SK-N-SH treated with all-trans-retinoic acid at 6 μM for 48 hours (cell line): ENCODE data around the gene GCNT3.

ENCODE experiments used
- ATAC-seq: fragments of 200-7000 bp; cut with Tn5 transposase; 3 replicates; pipeline ENCODE4 v1.9.1; 2020; ENCODE audit warnings: mild to moderate bottlenecking, moderate library complexity
- ARNTL ChIP-seq: fragments of 450-650 bp; formaldehyde crosslinking; IDR thresholded peaks from 2 replicates; pipeline ENCODE4 v1.5.0; 2020; ENCODE audit warnings: low read depth, mild to moderate bottlenecking, moderate library complexity, borderline replicate concordance
- BACH2 ChIP-seq: fragments of 250-450 bp; sonication (Bioruptor Pico); IDR thresholded peaks from 2 replicates; pipeline ENCODE4 v1.9.0; 2021; ENCODE audit warnings: mild to moderate bottlenecking, borderline replicate concordance
- GLIS3 ChIP-seq: fragments of 250-450 bp; sonication (Bioruptor Pico); IDR thresholded peaks from 2 replicates; pipeline ENCODE4 v1.5.0; 2020; ENCODE audit warnings: mild to moderate bottlenecking, moderate library complexity
- ISL1 ChIP-seq: fragments of 250-450 bp; sonication (Bioruptor Pico); IDR thresholded peaks from 2 replicates; pipeline ENCODE4 v2.1.2; 2022; ENCODE audit warnings: mild to moderate bottlenecking, moderate library complexity
- OSR1 ChIP-seq: fragments of 250-450 bp; sonication (Bioruptor Pico); IDR thresholded peaks from 2 replicates; pipeline ENCODE4 v1.8.0; 2022; ENCODE audit warnings: moderate library complexity, mild to moderate bottlenecking, inconsistent platforms
- SNAI2 ChIP-seq: fragments of 250-450 bp; sonication (Bioruptor Pico); IDR thresholded peaks from 2 replicates; pipeline ENCODE4 v1.5.0; 2020; ENCODE audit warnings: mild to moderate bottlenecking, moderate library complexity
- TCF4 ChIP-seq: fragments of 250-450 bp; sonication (Bioruptor Pico); IDR thresholded peaks from 2 replicates; pipeline ENCODE4 v1.8.0; 2021; ENCODE audit warnings: mild to moderate bottlenecking, moderate library complexity, borderline replicate concordance
- TOX ChIP-seq: fragments of 250-450 bp; sonication (Bioruptor Pico); IDR thresholded peaks from 2 replicates; pipeline ENCODE4 v1.8.0; 2021; ENCODE audit warnings: mild to moderate bottlenecking, moderate library complexity, borderline replicate concordance
- ZC3H10 ChIP-seq: fragments of 250-450 bp; sonication (Bioruptor Pico); IDR thresholded peaks from 2 replicates; pipeline ENCODE4 v1.5.1; 2021; ENCODE audit warnings: mild to moderate bottlenecking, moderate library complexity
- ZFP3 ChIP-seq: fragments of 250-450 bp; sonication (Bioruptor Pico); IDR thresholded peaks from 2 replicates; pipeline ENCODE4 v1.5.0; 2020; ENCODE audit warnings: mild to moderate bottlenecking, moderate library complexity
- ZFP30 ChIP-seq: fragments of 450-650 bp; formaldehyde crosslinking; IDR thresholded peaks from 2 replicates; pipeline ENCODE4 v1.5.0; 2022; ENCODE audit warnings: mild to moderate bottlenecking, moderate library complexity
- ZNF70 ChIP-seq: fragments of 450-650 bp; formaldehyde crosslinking; IDR thresholded peaks from 2 replicates; pipeline ENCODE4 v1.5.0; 2020; ENCODE audit warnings: mild to moderate bottlenecking, moderate library complexity
- ZNF8 ChIP-seq: fragments of 450-650 bp; formaldehyde crosslinking; IDR thresholded peaks from 2 replicates; pipeline ENCODE4 v1.5.0; 2020; ENCODE audit warnings: mild to moderate bottlenecking, moderate library complexity
- TF ChIP-seq, protein P1 (sequence below): fragments of 250-450 bp; sonication (Bioruptor Pico); IDR thresholded peaks from 2 replicates; pipeline ENCODE4 v1.8.0; 2021; ENCODE audit warnings: low read depth, mild to moderate bottlenecking, moderate library complexity, borderline replicate concordance
- TF ChIP-seq, protein P2 (sequence below): fragments of 250-450 bp; sonication (Bioruptor Pico); IDR thresholded peaks from 2 replicates; pipeline ENCODE4 v1.8.0; 2020; ENCODE audit warnings: mild to moderate bottlenecking, moderate library complexity, borderline replicate concordance
- TF ChIP-seq, protein P3 (sequence below): fragments of 250-450 bp; sonication (Bioruptor Pico); IDR thresholded peaks from 2 replicates; pipeline ENCODE4 v1.5.1; 2020; ENCODE audit warnings: low read depth, mild to moderate bottlenecking, moderate library complexity
- TF ChIP-seq, protein P4 (sequence below): fragments of 250-450 bp; sonication (Bioruptor Pico); IDR thresholded peaks from 2 replicates; pipeline ENCODE4 v1.5.0; 2020; ENCODE audit warnings: mild to moderate bottlenecking, moderate library complexity

GCNT3 gene

DNA sequence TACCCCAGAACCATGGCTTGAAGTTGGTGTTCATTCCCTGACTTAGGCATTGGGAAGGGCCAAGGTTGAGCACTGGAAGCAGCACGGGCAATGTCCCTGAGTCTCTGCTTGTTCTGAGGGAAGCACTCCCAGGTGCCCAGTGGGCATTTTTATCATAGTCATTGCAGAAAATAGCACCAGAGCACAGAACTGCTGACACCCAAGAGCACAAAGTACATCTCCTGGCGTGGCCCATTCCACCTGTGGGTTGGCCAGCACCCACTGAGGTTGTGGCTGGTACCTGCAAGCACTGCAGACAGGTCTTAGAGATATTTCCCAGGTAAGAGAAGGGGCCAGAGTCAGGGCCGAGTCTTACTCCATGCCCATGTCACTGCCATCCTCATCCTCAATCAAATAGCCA lies 28.5 kb upstream of the GCNT3 start (continued):
- TF ChIP-seq, protein P1, sequence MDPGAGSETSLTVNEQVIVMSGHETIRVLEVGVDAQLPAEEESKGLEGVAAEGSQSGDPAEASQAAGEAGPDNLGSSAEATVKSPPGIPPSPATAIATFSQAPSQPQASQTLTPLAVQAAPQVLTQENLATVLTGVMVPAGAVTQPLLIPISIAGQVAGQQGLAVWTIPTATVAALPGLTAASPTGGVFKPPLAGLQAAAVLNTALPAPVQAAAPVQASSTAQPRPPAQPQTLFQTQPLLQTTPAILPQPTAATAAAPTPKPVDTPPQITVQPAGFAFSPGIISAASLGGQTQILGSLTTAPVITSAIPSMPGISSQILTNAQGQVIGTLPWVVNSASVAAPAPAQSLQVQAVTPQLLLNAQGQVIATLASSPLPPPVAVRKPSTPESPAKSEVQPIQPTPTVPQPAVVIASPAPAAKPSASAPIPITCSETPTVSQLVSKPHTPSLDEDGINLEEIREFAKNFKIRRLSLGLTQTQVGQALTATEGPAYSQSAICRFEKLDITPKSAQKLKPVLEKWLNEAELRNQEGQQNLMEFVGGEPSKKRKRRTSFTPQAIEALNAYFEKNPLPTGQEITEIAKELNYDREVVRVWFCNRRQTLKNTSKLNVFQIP = no peak
- TF ChIP-seq BACH2 = no peak

DNA sequence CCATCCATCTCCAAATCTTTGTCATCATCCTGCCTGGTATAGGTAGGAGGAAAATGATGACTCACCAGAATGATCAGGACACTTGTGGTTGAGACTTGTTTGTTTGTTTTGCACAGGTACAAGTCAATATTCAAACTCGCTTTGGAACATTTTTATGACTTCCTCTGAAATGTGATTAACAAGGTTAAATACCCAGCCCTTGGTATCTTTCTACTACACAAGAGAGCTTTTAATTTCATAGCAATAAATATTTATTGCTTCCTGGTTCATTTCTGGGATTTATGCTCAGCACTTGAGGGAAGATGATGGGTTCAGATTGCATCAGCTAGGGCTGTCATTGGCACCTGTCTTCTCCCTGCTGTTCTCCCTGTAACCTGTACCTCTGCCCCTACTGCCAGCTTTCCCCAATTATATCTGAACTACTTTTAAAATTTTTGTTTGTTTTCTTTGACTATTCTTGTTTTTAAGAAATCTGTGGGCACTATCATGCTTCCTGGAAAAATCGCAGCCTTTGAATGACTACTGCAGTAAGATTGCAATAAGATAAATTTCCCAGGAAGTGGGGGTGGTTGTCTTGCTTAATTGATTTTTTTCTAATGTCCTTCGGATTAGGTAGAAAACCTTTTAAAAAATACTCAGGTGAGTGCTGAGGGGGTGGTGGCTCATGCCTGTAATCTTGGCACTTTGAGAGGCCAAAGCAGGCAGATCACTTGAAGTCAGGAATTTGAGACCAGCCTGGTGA lies 24.3 kb upstream of the GCNT3 start:
- no peak for TF ChIP-seq GLIS3
- ATAC-seq = no peak

DNA sequence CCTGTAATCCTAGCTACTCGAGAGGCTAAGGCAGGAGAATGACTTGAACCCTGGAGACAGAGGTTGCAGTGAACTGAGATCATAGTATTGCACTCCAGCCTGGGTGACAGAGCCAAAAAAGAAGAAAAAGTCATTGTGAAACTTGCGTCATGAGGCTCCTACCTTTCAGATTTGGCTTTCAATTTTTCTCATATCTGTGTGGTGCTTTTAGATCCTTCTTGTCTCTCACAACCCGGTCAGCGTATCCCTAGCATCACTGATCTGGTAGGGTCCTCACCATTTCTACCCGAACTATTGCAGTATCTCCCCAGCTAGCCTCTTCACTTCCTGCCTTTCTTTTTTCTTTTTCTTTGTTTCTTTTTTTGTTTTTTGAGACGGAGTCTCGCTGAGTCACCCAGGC lies 21.6 kb upstream of the GCNT3 start:
- no peak for ATAC-seq
- TF ChIP-seq OSR1 (CRISPR knock-in tag) (no peak), BACH2 (no peak), ZFP3 (CRISPR knock-in tag) (no peak), SNAI2 (CRISPR knock-in tag) (no peak), TCF4 (CRISPR knock-in tag) (no peak), ZC3H10 (no peak), ZNF8 (no peak), ZNF70 (CRISPR knock-in tag) (no peak)
- TF ChIP-seq, all 23 proteins: peak for 0

DNA sequence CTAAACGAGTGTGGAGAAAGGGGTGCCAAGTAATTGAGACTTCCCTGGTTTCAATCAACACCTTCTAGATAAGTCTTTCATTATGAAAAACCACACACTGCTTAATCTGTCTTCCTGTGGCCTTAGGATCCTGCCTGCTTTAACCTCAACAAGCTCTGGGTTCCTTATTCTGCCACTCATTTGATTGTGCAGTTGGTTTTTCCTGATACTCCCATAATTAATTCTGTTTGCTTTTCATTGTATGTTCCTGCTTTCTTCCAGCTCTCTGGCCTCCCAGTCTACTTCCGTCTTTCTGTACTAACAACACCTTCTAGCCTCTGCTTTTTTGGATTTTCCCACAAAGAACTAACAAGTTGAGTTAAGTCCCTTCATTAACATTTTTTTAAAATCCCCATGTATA lies 20.2 kb upstream of the GCNT3 start:
- TF ChIP-seq, protein P2, sequence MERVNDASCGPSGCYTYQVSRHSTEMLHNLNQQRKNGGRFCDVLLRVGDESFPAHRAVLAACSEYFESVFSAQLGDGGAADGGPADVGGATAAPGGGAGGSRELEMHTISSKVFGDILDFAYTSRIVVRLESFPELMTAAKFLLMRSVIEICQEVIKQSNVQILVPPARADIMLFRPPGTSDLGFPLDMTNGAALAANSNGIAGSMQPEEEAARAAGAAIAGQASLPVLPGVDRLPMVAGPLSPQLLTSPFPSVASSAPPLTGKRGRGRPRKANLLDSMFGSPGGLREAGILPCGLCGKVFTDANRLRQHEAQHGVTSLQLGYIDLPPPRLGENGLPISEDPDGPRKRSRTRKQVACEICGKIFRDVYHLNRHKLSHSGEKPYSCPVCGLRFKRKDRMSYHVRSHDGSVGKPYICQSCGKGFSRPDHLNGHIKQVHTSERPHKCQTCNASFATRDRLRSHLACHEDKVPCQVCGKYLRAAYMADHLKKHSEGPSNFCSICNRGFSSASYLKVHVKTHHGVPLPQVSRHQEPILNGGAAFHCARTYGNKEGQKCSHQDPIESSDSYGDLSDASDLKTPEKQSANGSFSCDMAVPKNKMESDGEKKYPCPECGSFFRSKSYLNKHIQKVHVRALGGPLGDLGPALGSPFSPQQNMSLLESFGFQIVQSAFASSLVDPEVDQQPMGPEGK (CRISPR knock-in tag) = no peak
- TF ChIP-seq ZFP30 (CRISPR knock-in tag) (no peak), TCF4 (CRISPR knock-in tag) (no peak), TOX (CRISPR knock-in tag) (no peak), ARNTL (CRISPR knock-in tag) (no peak), ISL1 (no peak), ZNF8 (no peak), SNAI2 (CRISPR knock-in tag) (no peak)
- TF ChIP-seq, protein P3, sequence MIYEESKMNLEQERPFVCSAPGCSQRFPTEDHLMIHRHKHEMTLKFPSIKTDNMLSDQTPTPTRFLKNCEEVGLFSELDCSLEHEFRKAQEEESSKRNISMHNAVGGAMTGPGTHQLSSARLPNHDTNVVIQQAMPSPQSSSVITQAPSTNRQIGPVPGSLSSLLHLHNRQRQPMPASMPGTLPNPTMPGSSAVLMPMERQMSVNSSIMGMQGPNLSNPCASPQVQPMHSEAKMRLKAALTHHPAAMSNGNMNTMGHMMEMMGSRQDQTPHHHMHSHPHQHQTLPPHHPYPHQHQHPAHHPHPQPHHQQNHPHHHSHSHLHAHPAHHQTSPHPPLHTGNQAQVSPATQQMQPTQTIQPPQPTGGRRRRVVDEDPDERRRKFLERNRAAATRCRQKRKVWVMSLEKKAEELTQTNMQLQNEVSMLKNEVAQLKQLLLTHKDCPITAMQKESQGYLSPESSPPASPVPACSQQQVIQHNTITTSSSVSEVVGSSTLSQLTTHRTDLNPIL (CRISPR knock-in tag) = no peak
- TF ChIP-seq, protein P4, sequence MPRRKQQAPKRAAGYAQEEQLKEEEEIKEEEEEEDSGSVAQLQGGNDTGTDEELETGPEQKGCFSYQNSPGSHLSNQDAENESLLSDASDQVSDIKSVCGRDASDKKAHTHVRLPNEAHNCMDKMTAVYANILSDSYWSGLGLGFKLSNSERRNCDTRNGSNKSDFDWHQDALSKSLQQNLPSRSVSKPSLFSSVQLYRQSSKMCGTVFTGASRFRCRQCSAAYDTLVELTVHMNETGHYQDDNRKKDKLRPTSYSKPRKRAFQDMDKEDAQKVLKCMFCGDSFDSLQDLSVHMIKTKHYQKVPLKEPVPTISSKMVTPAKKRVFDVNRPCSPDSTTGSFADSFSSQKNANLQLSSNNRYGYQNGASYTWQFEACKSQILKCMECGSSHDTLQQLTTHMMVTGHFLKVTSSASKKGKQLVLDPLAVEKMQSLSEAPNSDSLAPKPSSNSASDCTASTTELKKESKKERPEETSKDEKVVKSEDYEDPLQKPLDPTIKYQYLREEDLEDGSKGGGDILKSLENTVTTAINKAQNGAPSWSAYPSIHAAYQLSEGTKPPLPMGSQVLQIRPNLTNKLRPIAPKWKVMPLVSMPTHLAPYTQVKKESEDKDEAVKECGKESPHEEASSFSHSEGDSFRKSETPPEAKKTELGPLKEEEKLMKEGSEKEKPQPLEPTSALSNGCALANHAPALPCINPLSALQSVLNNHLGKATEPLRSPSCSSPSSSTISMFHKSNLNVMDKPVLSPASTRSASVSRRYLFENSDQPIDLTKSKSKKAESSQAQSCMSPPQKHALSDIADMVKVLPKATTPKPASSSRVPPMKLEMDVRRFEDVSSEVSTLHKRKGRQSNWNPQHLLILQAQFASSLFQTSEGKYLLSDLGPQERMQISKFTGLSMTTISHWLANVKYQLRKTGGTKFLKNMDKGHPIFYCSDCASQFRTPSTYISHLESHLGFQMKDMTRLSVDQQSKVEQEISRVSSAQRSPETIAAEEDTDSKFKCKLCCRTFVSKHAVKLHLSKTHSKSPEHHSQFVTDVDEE (CRISPR knock-in tag) = no peak
- TF ChIP-seq, protein P1 = no peak
- no peak for ATAC-seq

DNA sequence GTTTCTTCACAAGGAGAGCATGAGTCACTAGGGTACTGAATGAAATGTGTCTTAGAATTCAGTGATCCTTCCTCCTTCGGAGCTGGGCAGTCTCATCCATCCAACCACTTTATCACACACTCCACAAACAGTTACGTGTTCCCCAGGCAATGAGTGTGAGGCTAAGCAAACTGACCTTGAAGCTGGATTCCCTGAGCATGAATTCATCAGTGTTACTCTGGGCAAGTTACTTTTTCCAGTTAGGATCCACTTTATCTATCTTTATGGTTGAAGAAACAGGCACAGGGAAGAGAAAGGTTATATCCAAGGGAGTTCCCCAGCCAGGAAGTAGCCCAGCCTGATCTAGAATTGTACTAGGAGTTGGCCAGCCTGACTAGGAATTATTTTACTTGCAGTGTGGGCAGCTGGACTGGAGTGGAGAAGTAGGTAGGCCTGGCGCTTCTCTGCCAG lies 17.1 kb upstream of the GCNT3 start:
- no peak for TF ChIP-seq ZC3H10
- TF ChIP-seq, protein P2 (CRISPR knock-in tag) = no peak
- ATAC-seq = peak; percentile 49; the same call in 2 of the 3 replicates
